ENCODE data around the gene FARP1.

DNA sequence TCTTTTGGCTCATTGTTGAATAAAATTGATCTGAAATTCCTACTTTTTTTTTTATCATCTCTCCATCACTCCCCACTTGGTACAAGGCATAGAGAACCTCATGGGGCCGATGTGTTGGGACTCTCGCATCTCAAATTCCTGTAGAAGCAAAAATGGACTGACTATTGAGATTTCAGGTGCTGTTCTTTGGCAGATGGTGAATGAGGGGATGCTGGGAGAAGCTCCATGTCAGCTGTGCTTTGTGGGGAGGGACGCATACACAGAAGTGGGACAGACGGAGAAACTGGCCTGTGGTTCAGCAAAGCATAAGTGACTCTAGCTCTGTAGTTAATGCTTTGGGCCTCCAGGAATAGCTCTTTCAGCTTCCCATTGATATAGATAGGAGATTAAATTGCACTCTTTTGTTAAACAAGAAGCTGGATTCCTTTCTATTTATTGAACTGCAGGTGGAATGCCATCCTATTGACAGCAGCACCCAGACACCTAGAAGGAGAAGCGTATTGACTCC lies 228.7 kb downstream of the FARP1 start:
- TF ChIP-seq POLR2AphosphoS5 (IDR thresholded peaks at IDR 0.05; ENCODE audit: insufficient read depth in 1 of 2, low read depth in 1 of 2): no peak
- TF ChIP-seq CTCF (IDR thresholded peaks at IDR 0.05): no peak
